GM18858 (cell line): ENCODE measurements around the gene SLC5A2.
A peak's percentile ranks its signal among the peaks of the same experiment; 100 is the strongest.
"Not testable (repeated sequence)": the region's sequence is repeated elsewhere in the genome, so short reads cannot be mapped to it uniquely, and the experiment has no call there.

Experiments used
- ATAC-seq: cut with Tn5 transposase; IDR thresholded peaks from one replicate; pipeline ENCODE4 v1.9.1; 2021; ENCODE audit not compliant: unreplicated experiment

Gene SLC5A2

GRCh38 chr16:31483081-31483480, at the start of gene SLC5A2:
TSS of gene SLC5A2 (plus strand) at chr16:31483123. CDS start at chr16:31483137, 14 bp downstream.
- no peak for ATAC-seq

- ATAC-seq: no peak
Measured at GRCh38 chr16:31435341-31436220, 47.3 kb upstream of the SLC5A2 start.

- ATAC-seq: no peak
Measured at GRCh38 chr16:31436221-31437045, 46.5 kb upstream of the SLC5A2 start.

- no peak for ATAC-seq
Measured at GRCh38 chr16:31438414-31438813, 44.5 kb upstream of the SLC5A2 start.

- peak; percentile 34 for ATAC-seq
Measured at GRCh38 chr16:31439023-31439422, 43.9 kb upstream of the SLC5A2 start.

DNA sequence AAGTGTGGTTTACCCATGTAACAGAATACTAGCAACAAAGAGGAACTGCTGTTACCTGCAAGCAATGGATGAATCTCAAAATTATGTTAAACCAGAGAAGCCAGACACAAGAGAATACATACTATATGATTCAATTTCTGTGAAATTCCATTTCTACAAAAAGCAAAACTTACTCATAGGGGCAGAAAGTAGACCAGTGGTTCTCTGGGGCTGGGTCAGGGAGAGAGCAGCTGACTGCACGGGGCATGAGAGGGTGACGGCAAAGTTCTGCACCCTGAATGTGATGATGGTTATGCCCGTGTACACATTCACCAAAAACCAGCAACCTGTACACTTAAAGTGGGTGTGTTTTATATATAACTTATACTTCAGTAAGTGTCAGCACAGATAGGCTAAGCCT, 43.4 kb upstream of the SLC5A2 start:
- no peak for ATAC-seq

- no peak for ATAC-seq
Measured at GRCh38 chr16:31440516-31441184, 42.3 kb upstream of the SLC5A2 start.

GRCh38 chr16:31441956-31442355, 41.0 kb upstream of the SLC5A2 start:
- ATAC-seq: no peak

- not testable (repeated sequence) for ATAC-seq
Measured at GRCh38 chr16:31445931-31446330, 37.0 kb upstream of the SLC5A2 start.

GRCh38 chr16:31451201-31451600, 31.7 kb upstream of the SLC5A2 start:
- no peak for ATAC-seq

GRCh38 chr16:31451681-31452351, 31.1 kb upstream of the SLC5A2 start:
- ATAC-seq: no peak

DNA sequence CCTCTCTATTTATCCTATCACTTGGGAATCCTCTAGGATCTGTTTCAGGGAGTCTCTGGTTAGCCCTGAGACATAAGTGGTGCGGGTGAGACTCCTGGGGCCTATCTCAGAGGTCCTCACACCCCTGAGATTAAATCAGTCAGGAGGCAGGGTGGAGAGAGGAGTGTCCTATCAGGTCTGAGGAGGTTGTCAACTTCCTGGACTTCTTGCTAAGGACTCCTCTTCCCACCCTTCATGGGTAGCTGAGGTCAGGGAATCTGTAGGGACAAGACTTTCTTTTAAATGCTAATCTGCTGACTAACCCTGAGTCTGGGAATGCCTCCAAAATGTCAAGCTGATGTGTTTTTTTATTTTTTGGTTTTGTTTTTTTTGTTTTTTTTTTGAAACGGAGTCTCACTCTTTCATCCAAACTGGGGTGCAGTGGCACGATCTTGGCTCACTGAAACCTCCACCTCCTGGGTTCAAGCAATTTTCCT, 30.3 kb upstream of the SLC5A2 start:
- ATAC-seq: no peak

- ATAC-seq: no peak
Measured at GRCh38 chr16:31453255-31454204, 29.4 kb upstream of the SLC5A2 start.

GRCh38 chr16:31455601-31456314, 27.2 kb upstream of the SLC5A2 start:
- ATAC-seq: no peak

- no peak for ATAC-seq
Measured at GRCh38 chr16:31456988-31457360, 25.9 kb upstream of the SLC5A2 start.

DNA sequence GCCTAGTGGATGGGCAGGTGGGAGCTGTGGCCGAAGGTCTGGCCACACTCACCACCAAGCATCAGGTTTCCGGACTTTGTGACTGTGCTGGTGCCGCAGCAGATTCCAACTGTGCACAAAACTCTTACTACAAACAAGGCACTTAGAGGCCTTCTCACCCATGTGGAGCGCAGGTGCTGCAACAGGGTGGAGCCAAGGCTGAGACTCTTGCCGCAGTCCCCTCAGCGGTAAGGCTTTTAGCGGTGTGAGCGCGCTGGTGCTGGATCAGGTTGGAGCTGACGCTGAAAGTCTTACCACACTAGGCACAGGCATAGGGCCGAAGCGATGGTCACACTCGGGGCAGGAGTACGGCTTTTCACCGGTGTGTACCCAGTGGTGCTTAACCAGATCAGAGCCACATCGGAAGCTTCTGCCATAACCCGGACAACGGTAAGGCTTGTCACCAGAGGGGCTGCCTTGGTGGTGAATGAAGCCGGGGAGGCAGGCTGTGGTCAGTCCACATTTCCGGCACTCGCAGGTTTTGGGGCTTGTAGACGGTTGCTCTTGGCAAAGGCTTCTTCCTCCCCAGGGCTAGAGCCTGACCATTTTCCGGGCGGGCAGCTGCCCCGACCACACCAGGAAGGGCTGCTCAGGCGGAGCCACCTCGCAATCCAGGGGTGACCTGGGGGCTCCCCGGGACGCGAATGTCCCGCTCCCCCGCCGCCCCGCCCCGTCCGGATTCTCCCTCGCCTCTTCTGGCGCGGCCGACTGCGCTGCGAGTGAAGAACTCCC, 24.7 kb upstream of the SLC5A2 start:
- ATAC-seq: no peak

- ATAC-seq: peak; percentile 63
Measured at GRCh38 chr16:31458844-31459686, 23.9 kb upstream of the SLC5A2 start, which contains the start of gene ARMC5. TSS of gene ARMC5 (plus strand) at chr16:31459501. CDS start at chr16:31459525, 24 bp downstream.
